ENCODE measurements around the gene HECTD3.

- TF ChIP-seq CTCF (IDR thresholded peaks at IDR 0.05) (no peak), POLR2A (IDR thresholded peaks at IDR 0.05) (no peak)
Observed at GRCh38 chr1:45013551-45014209, 2.6 kb upstream of the HECTD3 start.

Measured in testis (tissue), 2 donors.